ENCODE measurements around the gene MDK. TPM values are rescaled to one million over a fixed set of nuclear protein-coding genes. Genes with fewer than 3 reads are reported as not detected.

Gene MDK
- total RNA-seq, 1 experiment from 2014 or later: 699 TPM

DNA sequence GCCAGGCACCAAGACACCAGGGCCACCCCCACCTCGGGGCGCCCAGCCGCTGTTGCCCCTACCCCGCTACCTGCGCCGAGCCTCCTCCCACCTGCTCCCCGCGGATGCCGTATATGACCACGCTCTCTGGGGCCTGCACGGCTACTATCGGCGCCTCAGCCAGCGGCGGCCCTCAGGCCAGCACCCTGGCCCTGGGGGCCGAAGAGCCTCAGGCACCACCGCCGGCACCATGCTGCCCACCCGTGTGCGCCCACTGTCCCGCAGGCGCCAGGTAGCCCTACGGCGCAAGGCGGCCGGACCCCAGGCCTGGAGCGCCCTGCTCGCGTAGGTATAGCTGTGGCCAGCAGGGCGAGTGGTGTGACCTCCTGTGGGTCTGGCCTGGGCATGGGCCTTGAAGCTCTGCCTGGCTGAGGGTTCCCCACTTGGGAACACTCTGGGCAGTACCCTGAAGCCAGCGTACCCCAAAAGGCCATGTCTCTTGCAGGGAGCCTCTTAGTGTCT is 14.8 kb upstream of the MDK start:
- Histone ChIP-seq H3K4me3 (ENCODE audit: low read depth, low read length) (no peak overlapping the region), H3K27me3 (replicated peaks; ENCODE audit: control insufficient read depth, insufficient read depth, low read length) (no peaks in the 10 kb centered on the region), H3K4me1 (peaks cover 6% of the 10 kb centered on the region; the same call in 1 of the 2 replicates), H3K36me3 (ENCODE audit: control insufficient read depth, insufficient read depth, low read length) (peaks cover 5% of the 10 kb centered on the region), H3K9me3 (no peaks in the 10 kb centered on the region)
- CTCF ChIA-PET: no interaction called here
- H3K4me1 Mint-ChIP-seq (ENCODE audit: low read depth, unreplicated experiment): no peaks in the 10 kb centered on the region
- no peak for DNase-seq
- POLR2A ChIA-PET: no interaction called here
- H3K27ac Mint-ChIP-seq (ENCODE audit: unreplicated experiment): no peak overlapping the region
- H3K36me3 Mint-ChIP-seq (ENCODE audit: insufficient read depth, unreplicated experiment): peaks cover 22% of the 10 kb centered on the region
- BruUV-seq (replicated peaks): no TSS peak
- H3K9me3 Mint-ChIP-seq (ENCODE audit: unreplicated experiment): no peaks in the 10 kb centered on the region
- TF ChIP-seq CTCF (IDR thresholded peaks at IDR 0.05; ENCODE audit: insufficient read depth in 1 of 2, low read depth in 1 of 2, low read length in 1 of 2, severe bottlenecking in 1 of 2, unreplicated experiment in 1 of 2): no peak
- no peak overlapping the region for H3K4me3 Mint-ChIP-seq (ENCODE audit: unreplicated experiment)
- intact Hi-C loops (cut with micrococcal nuclease; ENCODE audit: unreplicated experiment): loop anchor here (5.0 kb wide), 1 partner anchor 124 kb away; no protein-coding TSS in a partner anchor
- no peaks in the 10 kb centered on the region for H3K27me3 Mint-ChIP-seq (ENCODE audit: insufficient read depth, unreplicated experiment)

DNA sequence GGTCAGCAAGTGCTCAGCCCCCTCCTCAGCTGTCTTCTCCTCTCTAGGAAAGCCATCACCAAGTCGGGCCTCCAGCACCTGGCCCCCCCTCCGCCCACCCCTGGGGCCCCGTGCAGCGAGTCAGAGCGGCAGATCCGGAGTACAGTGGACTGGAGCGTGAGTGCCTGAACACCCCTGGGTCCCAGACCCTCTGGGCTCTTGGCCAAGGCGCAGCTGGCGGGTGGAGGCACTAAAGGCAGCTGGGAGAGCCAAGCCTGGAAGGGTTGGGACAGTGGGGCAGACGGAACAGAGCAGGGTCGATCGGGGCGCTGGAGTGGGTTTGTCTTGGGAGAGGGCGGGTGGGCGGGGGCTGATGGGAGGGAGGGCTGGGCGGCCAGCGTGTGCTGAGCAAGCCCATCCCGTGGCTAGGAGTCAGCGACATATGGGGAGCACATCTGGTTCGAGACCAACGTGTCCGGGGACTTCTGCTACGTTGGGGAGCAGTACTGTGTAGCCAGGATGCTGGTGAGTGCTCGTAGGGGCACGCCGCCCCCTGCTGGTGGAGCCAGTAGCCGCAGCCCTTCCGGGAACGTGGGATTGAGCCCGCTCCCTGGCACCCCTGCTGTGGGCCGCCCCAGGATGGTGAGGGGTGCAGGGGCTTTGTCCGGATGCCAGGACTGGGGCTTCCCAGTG is 14.1 kb upstream of the MDK start:
- H3K27ac Mint-ChIP-seq (ENCODE audit: unreplicated experiment): no peak overlapping the region
- intact Hi-C loops (cut with micrococcal nuclease; ENCODE audit: unreplicated experiment): loop anchor here (5.0 kb wide), 1 partner anchor 125 kb away; no protein-coding TSS in a partner anchor
- peaks cover 29% of the 10 kb centered on the region for H3K36me3 Mint-ChIP-seq (ENCODE audit: insufficient read depth, unreplicated experiment)
- peaks cover 6% of the 10 kb centered on the region; the same call in 1 of the 2 replicates for H3K4me1 ChIP-seq
- no peaks in the 10 kb centered on the region for H3K27me3 Mint-ChIP-seq (ENCODE audit: insufficient read depth, unreplicated experiment)
- DNase-seq: peak in 1 of 2 experiments; percentile 74
- H3K36me3 ChIP-seq (ENCODE audit: control insufficient read depth, insufficient read depth, low read length): peaks cover 5% of the 10 kb centered on the region
- peak; percentile 80 to 84 for TF ChIP-seq CTCF (IDR thresholded peaks at IDR 0.05; ENCODE audit: insufficient read depth in 1 of 2, low read depth in 1 of 2, low read length in 1 of 2, severe bottlenecking in 1 of 2, unreplicated experiment in 1 of 2)
- H3K9me3 Mint-ChIP-seq (ENCODE audit: unreplicated experiment): no peaks in the 10 kb centered on the region
- CTCF ChIA-PET: no interaction called here
- POLR2A ChIA-PET: no interaction called here
- H3K4me1 Mint-ChIP-seq (ENCODE audit: low read depth, unreplicated experiment): no peaks in the 10 kb centered on the region
- H3K4me3 Mint-ChIP-seq (ENCODE audit: unreplicated experiment): no peak overlapping the region
- no peaks in the 10 kb centered on the region for H3K9me3 ChIP-seq
- H3K27me3 ChIP-seq (replicated peaks; ENCODE audit: control insufficient read depth, insufficient read depth, low read length): no peaks in the 10 kb centered on the region
- H3K4me3 ChIP-seq (ENCODE audit: low read depth, low read length): no peak overlapping the region
- BruUV-seq (replicated peaks): no TSS peak

DNA sequence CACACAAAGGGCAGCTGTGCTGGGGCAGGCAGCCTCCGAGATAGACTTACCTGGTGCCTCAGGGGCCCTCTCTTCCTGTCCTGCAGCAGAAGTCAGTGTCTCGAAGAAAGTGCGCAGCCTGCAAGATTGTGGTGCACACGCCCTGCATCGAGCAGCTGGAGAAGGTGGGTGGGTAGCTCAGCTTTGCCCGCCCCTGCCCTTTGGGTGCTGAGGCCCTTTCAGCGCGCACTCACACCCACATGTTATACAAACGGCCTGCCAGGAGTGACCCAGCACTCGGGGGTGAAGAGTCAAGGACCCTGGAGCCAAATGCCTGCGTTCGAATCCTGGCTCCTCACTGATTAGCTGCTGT is 13.6 kb upstream of the MDK start:
- H3K4me1 Mint-ChIP-seq (ENCODE audit: low read depth, unreplicated experiment): no peaks in the 10 kb centered on the region
- ChIA-PET CTCF (interaction anchor here (1.4 to 1.8 kb wide), 2 partner anchors 15 to 24 kb away, joined by 4 to 8 read pairs; partner anchors contain the start of gene CHRM4), POLR2A (no interaction called here)
- H3K27ac Mint-ChIP-seq (ENCODE audit: unreplicated experiment): no peak overlapping the region
- no peaks in the 10 kb centered on the region for H3K9me3 ChIP-seq
- no peak overlapping the region for H3K4me3 Mint-ChIP-seq (ENCODE audit: unreplicated experiment)
- H3K36me3 Mint-ChIP-seq (ENCODE audit: insufficient read depth, unreplicated experiment): peaks cover 30% of the 10 kb centered on the region
- no peak overlapping the region for H3K4me3 ChIP-seq (ENCODE audit: low read depth, low read length)
- DNase-seq: no peak
- H3K9me3 Mint-ChIP-seq (ENCODE audit: unreplicated experiment): no peaks in the 10 kb centered on the region
- no TSS peak for BruUV-seq (replicated peaks)
- no peaks in the 10 kb centered on the region for H3K27me3 Mint-ChIP-seq (ENCODE audit: insufficient read depth, unreplicated experiment)
- no peak for TF ChIP-seq CTCF (IDR thresholded peaks at IDR 0.05; ENCODE audit: insufficient read depth in 1 of 2, low read depth in 1 of 2, low read length in 1 of 2, severe bottlenecking in 1 of 2, unreplicated experiment in 1 of 2)
- H3K27me3 ChIP-seq (replicated peaks; ENCODE audit: control insufficient read depth, insufficient read depth, low read length): no peaks in the 10 kb centered on the region
- intact Hi-C loops (cut with micrococcal nuclease; ENCODE audit: unreplicated experiment): loop anchor here (5.0 kb wide), 1 partner anchor 126 kb away; no protein-coding TSS in a partner anchor
- peaks cover 6% of the 10 kb centered on the region; the same call in 1 of the 2 replicates for H3K4me1 ChIP-seq
- peaks cover 5% of the 10 kb centered on the region for H3K36me3 ChIP-seq (ENCODE audit: control insufficient read depth, insufficient read depth, low read length)

Measured in Caco-2 (cell line).